GM12878 (cell line): ENCODE measurements around the gene OPN5. TPM values are rescaled to one million over a fixed set of nuclear protein-coding genes. Genes with fewer than 3 reads are reported as not detected.

Experiments
- CBX5 ChIP-seq: sonication (generic); IDR thresholded peaks from 2 replicates; pipeline ENCODE4 v1.6.1; 2016; ENCODE audit warnings: low read depth, moderate library complexity, mild to moderate bottlenecking, inconsistent platforms
- CTCF ChIP-seq, 3 experiments: IDR thresholded peaks in 2 of 3; conservative IDR thresholded peaks in 1 of 3; 2 replicates each; pipeline ENCODE4 v1.5.1; 2011; ENCODE audit warnings: low read depth in 3 of 3, low read length in 3 of 3, mild to moderate bottlenecking in 3 of 3, control low read depth in 2 of 3, moderate library complexity in 2 of 3, inconsistent platforms in 1 of 3, mixed read lengths in 1 of 3; ENCODE audit not compliant: control insufficient read depth in 2 of 3, insufficient read depth in 1 of 3; ENCODE audit errors: extremely low read depth in 1 of 3
- PML ChIP-seq: IDR thresholded peaks from 2 replicates; pipeline ENCODE4 v1.6.1; 2012; ENCODE audit warnings: low read length, inconsistent platforms
- POLR2AphosphoS2 ChIP-seq: IDR thresholded peaks from 2 replicates; pipeline ENCODE4 v1.6.1; 2011; ENCODE audit warnings: low read depth, mild to moderate bottlenecking, low read length, improper control_type of control experiment, moderate library complexity
- polyA plus RNA-seq, 11 experiments: library from polyadenylated mRNA; depleted of rRNA in 4 of 11; unstranded in 6 of 11; stranded (reverse) in 5 of 11; fragments of >200 nt; fragmentation: Nextera tagmentation in 4 of 11; fragmentation: Illumina TruSeq in 1 of 11; extraction: Ambion mirVana in 4 of 11; extraction: Trizol in 1 of 11; gene quantifications; 1 replicate in 1 of 11; 2 replicates in 10 of 11; pipeline versions ENCODE4 v1.2.1 to v1.2.3, GENCODE V29; 2011 to 2016; ENCODE audit warnings: inconsistent platforms in 2 of 11, missing spikeins in 2 of 11, low read depth in 1 of 11
- total RNA-seq, 4 experiments: library from RNA; depleted of rRNA in 3 of 4; stranded (reverse); fragments of >200 nt in 3 of 4; fragmentation: Illumina TruSeq in 1 of 4; extraction: Trizol in 1 of 4; gene quantifications; 2 replicates each; pipeline versions ENCODE4 v1.2.1 to v1.2.3, GENCODE V29; 2013 to 2021
- TF ChIP-seq, protein P1 (sequence below): IDR thresholded peaks from 2 replicates; pipeline ENCODE4 v1.6.1; 2012; ENCODE audit warnings: mild to moderate bottlenecking, low read depth, low read length

The OPN5 gene
- total and polyA plus RNA-seq, 10 of the 15 experiments (the other 5 are each of a cell fraction or from before 2014, with no cell fraction given) = not detected

- TF ChIP-seq CTCF (IDR thresholded peaks at IDR 0.05 in 2 of 3, conservative IDR thresholded peaks at IDR 0.05 in 1 of 3; ENCODE audit: control insufficient read depth in 2 of 3, extremely low read depth in 1 of 3, insufficient read depth in 1 of 3, low read depth in 3 of 3, low read length in 3 of 3) (peak; percentile 88 to 94 (median 93); a peak in 5 of 6 replicates), POLR2AphosphoS2 (no peak), PML (no peak), CBX5 (no peak)
- TF ChIP-seq, protein P1, sequence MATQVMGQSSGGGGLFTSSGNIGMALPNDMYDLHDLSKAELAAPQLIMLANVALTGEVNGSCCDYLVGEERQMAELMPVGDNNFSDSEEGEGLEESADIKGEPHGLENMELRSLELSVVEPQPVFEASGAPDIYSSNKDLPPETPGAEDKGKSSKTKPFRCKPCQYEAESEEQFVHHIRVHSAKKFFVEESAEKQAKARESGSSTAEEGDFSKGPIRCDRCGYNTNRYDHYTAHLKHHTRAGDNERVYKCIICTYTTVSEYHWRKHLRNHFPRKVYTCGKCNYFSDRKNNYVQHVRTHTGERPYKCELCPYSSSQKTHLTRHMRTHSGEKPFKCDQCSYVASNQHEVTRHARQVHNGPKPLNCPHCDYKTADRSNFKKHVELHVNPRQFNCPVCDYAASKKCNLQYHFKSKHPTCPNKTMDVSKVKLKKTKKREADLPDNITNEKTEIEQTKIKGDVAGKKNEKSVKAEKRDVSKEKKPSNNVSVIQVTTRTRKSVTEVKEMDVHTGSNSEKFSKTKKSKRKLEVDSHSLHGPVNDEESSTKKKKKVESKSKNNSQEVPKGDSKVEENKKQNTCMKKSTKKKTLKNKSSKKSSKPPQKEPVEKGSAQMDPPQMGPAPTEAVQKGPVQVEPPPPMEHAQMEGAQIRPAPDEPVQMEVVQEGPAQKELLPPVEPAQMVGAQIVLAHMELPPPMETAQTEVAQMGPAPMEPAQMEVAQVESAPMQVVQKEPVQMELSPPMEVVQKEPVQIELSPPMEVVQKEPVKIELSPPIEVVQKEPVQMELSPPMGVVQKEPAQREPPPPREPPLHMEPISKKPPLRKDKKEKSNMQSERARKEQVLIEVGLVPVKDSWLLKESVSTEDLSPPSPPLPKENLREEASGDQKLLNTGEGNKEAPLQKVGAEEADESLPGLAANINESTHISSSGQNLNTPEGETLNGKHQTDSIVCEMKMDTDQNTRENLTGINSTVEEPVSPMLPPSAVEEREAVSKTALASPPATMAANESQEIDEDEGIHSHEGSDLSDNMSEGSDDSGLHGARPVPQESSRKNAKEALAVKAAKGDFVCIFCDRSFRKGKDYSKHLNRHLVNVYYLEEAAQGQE = no peak
Observed at GRCh38 chr6:47787620-47788497, 6.0 kb downstream of the OPN5 start (continued).
